IPS-NIHi11 (cell line): ENCODE results near the gene CCDC127.

Source experiments
- DNase-seq: peaks from one replicate; pipeline ENCODE4 v3.0.0; 2012; ENCODE audit warnings: mixed read lengths, low spot score

The CCDC127 gene

DNA sequence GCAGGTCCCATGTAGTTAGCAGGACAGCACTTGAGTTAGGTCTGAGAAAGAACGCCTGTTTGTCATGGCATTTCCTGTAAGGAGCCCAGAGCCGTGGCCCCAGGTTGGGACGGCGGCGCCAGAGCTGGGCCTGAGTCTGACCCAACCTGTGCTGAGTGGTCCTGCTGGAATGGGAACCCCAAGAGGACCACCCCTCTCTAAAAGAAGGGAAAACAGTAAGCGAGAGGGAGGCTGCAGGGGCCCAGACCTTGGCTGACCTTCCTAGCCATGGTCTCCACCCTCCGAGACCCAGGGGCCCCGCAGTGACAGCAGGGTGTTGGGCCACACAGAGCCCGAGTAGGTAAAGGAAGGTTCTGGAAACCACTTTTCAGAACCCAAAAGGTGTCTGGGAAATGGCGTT is 28.5 kb downstream of the CCDC127 start:
- no peak for DNase-seq

DNA sequence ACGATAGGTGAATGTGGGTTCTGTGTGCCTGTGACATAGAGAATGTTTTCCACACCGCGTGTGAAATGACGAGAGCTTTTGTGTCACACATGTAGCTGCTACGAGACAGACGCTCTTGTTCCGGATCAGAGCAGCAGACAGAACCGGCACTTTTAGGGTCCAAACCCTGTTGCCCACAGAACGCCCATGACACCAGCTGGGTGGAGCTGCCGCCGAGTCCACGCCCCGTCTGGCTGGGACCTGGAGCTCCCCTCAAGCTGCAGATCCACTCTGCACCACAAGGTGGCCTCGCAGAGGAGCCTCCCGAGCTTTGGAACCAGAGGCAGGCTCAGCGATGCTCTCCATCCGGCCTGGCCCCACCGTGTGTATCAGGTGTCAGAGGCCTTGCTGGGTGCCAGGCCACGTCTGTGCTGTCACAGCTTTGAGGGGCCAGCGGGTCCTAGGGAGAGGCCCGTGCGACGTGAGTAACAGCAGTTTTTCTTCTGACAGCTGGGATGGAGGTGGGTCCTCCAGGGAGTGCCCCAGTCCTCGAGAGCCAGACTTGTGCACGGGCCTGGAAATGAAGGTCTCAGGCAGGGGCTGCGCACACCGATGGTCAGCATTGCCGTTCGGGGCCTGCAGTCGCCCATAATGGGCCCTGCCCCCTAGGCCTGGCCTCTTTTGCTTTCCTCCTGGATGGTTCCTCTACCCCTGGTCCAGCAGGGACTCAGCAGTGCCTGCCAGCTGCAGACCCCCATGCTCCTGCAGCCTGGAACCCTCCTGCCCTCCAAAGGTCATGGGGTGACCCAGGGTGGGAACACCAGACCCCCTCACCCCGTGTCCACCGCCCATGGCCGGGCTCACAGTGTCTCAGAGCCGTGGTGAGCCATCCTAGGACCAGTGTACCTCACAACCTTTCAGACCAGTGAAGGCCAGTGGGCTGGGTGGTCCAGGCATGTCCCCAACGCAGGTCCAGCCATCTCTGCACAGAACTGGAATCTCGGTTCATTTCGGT is 29.2 kb downstream of the CCDC127 start:
- peak; percentile 97 for DNase-seq

DNA sequence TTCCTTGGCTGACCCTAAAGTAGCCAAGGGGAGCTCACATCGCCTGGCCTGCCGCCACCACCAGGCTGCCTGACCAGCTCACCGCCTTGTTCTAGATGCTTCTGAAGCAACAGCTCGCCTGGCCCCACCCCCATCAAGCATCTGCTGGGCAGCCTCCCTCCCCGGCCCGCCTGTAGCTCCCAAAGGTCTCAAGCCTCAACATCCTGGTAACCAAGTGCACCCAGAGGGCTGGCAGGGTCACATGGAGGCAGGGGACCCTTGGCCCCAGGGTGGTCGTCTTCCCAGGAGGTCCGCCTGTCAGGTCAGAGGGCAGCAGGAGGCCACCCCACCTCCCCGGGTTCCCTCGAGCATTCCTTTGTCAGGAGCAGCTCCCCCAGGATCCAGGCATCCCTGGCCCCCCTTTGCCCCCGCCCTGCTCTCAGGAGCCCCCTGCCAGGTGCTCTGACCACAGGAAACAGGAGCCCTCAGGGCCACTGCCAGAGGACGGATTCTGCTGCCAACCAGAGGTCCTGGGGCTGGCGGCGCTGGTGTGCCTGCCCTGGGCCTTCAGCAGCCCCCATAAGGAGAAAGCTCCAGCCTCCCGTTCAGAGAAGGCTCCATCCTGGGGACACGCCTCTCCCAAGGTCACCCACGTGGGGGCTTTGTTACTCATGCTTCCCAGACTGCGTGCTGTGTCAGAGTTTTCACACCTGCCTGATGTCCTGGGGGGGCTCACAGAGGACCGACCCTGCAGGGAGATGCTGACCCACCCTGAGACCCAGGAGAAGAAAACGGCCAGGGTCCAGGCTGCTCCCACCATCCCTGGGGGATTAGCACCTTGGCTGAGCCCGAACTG is 30.1 kb downstream of the CCDC127 start:
- no peak for DNase-seq

DNA sequence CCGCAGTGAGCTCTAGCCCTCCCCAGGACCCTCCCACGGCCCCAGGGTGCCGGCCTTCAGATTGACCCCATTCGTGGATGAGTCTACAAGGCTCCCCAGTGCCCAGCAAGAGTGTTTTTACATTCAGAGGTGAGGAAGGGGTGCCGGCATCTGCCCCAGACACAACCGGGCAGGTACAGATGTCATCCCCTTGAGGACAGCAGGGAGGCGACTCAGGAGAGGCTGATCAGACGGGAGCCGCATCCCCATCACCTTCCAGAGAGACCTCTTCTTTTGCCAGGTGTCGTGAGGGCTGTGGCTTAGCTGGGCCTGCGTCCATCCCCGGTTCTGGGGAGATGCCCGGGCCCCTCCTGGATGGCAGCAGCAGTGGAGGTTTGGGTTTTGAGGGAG is 30.9 kb downstream of the CCDC127 start:
- no peak for DNase-seq

DNA sequence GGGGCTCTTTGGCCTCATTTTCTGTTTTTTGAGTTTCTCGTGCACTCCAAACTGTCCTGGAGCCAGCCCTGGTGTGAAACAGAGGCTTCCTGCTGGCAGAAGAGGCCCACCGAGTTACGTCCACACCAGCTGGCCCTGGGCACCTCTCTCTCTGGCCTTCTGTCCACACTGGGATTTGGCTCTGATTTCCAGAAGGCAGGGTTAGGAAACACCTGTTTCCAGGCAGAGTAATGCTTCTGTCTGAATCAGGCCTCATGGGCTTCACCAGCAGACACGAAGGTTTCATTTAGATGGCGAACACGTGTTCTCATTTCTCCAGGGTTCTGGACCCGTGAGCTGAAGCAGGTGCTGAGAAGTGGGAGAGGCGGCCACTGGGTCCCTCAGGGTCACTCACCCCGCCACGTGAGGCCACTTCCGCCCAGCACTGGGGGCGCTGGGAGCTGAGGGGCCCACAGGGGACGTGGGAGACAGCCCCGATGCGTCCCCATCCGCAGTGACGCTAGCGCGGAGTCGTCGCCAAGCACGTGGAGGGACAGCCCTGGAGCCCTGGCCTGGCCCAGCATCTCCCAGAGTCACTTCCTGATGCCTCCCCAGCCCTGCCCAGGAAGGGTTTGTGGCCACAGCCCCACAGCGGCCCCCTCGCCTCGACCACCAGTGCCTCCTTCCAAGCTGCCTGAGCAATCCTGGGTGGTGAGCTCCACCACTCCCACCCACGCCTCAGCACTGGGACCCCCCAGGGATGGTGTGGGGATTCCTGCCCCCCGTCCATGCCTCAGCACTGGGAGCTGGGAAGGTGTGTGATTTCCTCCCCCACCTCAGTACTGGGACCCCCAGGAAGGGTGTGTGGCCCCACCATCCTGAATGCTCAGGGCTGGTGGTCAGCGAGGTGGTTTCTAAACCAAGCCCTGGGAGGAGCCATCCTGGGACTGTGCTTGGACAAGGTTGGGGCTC is 31.6 kb downstream of the CCDC127 start:
- no peak for DNase-seq

DNA sequence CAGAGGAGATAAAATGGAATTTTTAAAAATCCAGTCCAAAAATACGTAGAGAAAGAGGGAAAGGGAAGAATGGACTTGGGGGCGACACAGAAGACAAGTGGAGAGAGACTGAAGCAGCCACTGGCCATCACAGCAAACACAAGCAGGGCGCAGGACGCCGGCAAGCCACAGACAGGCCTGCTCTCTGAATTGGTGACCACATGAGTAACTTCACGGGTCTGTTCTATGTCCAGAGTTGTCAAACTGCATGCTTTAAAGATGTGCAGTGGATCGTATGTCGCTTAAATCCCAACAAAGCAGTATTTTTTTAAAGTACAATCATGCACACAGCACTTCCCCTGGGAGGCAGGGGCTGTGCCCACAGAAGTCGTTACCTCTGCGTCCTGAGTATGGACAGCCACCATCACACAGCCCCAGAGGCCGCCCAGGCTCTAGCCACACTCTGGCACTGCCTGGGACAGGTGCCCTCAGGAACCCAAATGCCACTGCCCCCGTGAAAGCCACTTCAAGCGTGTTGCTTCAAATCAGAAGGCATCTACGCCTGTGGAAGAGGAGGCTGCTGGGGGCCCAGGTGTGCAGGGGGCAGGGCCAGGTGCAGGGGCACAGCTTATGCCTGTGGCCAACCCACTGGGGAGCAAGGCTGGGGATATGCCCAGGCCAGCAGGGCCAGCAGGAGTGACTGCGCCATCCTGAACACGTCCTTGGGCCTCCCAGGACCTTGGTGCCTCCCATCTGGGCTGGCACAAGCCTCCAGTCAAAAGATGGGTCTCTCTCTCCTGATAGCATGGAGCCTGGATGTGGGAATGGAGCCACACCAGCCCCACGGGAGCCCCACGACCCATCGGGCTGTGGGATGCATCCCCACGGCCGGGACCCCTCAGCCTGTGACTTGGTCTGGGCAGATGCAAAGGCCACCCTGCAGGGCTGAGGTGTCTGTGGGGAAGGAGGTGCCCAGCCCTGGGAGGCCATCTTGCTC is 32.6 kb downstream of the CCDC127 start:
- DNase-seq: no peak

DNA sequence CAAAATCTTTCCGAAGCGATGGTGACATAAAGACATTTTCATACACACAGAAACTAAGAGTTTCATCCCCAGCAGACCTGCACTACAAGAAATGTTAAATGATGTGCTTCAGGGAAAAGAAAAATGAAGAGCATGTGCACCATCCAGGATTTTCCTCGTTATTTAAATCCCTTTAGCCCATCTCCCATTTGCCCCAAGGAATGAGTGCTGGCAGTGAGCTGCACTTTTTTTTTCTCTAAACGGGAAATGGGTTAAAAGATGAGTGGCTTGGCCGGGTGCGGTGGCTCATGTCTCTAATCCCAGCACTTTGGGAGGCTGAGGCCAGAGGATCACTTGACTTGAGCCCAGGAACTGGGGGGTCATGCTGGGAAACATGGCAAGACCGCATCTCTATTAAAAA is 33.5 kb downstream of the CCDC127 start:
- DNase-seq: no peak

DNA sequence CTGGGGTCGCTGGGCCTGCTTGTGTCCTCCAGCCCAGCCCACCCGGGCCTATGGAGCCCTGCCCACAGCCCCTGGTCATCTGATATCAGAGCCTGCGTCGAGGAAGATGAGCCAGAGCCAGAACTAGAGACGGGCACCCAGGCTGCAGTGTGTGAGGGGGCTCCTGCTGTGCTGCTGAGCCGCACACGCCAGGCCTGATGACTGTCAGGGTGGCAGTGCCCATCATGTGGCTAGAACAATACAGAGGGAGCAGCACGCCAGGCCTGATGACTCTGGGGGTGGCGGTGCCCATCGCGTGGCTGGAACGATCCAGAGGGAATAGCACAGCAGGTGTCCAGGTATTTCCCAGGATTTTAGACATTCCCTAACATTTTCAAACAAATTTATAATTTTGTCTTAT is 35.8 kb downstream of the CCDC127 start:
- DNase-seq: no peak

DNA sequence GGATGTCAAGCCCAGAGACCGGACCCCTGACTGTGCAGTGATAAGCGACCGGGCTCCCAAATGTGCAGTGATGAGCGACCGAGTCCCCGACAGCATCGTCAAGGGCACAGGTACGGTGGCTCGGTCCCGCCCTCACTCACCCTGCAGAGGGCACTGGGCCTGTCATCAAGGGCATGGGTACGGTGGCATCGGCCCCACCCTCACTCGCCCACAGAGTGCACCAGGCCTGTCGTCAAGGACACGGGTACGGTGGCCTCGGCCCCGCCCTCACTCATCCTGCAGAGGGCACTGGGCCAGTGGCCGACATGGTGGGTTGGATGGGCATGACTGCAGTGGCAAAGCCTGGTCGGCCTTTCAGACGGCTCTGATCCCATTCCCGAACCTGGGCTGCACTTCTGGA is 36.4 kb downstream of the CCDC127 start:
- no peak for DNase-seq

DNA sequence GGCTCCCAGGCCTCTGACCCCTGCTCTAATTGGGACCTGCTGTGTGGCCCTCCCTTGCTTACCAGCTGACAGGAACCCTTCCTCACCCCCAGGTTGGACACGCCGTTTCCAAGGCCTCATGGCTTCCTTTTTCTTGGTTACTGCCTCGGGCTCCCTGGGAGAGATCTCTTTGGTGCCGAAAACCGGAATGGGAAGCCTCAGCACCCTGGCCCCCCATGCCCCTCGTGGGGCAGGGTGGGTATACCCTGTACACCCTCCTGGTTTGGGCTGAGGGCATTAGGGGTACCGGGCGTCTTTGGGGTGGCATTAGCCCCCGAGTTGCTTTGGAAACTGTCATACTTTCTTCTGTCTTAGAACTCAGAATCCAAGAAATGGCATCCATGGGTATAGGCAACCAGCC is 36.8 kb downstream of the CCDC127 start:
- DNase-seq: no peak

DNA sequence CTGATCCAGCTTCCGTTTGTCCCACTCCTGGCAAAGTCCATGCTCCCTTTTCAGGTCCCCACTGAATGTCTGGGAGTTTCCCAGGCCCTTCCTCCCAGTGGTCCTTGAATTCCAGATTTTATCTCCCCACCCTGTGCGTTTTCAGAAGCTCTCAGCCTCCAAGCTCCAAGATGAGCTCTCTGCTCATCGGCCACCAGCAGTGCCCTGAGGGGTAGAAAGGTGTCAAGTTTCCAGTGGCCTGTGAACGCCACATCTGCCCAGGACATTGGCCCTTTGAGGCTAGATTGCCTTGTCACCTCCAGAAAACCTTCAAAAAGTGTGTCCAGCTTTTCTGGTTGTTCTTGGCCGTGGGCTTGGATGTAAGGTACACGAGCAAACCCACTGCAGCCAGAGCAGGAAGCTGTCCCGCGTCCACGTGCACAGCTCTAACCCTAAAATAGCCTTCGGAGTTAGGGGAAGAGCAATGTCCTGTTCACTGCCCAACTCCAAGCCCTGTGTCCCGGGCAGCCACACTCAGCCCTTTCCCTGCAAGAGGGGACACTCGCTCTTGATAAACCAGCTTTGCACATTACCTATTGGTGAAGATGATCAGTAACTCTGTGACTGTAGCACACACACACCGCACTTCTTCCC is 37.6 kb downstream of the CCDC127 start:
- DNase-seq: no peak

DNA sequence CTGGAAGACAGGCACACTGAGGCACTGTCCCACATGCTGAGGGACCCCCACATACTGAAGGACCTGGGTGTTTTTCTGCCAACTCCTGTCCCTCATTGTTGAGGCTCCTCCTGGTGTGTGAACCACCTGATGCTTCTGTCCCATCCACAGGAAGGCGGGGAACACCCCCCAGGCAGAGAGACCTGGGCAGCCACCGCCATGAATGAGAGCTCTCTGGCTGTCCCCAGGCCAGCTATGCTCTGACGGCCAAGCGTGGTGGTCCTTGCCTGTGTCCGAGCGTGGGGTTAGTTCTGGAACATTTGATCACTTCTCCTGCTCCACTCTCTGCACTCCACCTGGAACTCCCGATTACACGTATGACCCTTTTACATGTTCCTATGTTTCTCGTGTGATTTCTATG is 38.6 kb downstream of the CCDC127 start:
- DNase-seq: no peak

DNA sequence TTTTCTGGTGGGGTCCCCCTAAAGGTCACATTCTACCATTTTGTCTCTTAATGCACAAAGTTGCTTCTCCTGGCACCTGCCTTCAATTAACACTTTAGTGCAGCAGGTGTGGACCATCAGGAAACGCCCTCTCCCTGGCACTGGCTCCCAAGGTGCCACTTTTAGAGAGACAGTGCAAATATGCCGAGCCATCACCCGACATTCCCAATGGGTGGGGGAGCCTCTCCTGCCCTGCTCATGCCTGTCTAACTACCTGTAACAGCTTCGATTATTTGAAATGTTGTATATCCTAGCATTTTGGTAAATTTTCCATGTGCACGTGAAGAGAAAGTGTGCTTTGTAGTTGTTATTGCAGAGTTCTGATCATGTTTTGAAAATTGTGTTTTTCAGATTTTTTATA is 39.8 kb downstream of the CCDC127 start:
- no peak for DNase-seq

DNA sequence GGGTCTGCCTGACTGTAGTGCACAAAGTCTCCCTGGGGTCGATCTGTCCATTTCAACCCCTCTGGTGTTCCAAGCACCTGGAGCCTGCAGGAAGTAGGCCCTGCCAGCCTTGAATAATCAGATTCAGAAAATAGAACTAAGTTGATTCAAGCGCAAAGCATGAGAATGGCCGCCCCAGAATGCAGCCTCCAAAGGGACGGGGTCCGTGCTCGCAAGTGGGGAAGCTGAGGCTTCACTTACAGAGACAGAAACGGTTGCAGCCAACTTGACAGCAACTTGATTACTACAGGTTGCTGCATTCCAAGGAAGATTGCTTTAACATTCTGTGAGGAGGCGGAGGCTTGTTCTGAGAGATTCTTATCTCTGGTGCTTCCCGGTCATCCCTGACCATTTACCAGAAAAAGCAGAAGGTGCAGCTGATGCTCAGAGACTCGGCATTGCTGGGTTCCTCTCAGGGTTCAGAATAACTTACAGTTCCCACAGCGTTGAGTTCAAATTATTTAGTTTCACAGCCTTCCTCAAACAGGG is 41.6 kb downstream of the CCDC127 start:
- no peak for DNase-seq

DNA sequence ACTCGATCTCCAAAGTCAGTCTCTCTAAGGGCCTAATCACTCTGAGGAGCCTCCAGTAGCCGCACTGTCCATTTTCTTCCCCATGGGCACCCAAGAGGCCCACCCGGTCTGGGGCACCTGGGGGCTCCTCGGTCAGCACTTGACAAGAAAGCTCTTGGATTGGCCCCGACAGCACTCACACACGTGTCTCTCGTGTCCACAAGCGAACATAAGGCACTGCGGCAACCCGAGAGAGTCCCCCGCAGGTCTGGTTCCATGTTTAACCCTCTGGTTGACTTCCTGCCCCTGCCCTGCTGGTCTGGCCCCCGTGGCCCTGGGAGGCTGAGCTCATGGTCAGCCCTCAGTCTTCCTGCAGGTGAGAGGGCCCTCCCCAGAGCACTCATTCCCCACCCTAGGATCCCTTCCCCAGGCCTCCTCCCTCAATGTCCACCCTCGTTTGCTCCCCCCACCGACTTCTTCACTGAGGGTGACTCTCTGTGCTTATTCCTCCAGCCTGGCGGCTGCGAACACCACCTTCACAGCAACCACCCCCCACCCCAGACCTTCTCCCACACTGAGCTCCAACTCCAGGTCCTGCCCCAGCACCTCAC is 43.0 kb downstream of the CCDC127 start:
- no peak for DNase-seq

DNA sequence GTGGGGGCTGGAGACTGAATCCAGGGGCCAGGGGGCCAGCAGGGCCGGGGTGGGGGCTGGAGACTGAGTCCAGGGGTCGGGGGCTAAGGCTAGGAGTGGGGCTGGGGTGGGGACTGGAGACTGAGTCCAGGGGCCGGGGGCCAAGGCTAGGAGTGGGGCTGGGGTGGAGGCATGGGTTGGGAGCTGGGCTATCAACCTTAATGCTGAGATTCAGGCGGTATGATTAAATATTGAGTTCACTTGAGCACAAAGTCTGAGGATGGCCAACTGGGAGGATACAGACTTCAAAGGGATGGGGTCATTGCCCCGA is 43.7 kb downstream of the CCDC127 start:
- DNase-seq: no peak

DNA sequence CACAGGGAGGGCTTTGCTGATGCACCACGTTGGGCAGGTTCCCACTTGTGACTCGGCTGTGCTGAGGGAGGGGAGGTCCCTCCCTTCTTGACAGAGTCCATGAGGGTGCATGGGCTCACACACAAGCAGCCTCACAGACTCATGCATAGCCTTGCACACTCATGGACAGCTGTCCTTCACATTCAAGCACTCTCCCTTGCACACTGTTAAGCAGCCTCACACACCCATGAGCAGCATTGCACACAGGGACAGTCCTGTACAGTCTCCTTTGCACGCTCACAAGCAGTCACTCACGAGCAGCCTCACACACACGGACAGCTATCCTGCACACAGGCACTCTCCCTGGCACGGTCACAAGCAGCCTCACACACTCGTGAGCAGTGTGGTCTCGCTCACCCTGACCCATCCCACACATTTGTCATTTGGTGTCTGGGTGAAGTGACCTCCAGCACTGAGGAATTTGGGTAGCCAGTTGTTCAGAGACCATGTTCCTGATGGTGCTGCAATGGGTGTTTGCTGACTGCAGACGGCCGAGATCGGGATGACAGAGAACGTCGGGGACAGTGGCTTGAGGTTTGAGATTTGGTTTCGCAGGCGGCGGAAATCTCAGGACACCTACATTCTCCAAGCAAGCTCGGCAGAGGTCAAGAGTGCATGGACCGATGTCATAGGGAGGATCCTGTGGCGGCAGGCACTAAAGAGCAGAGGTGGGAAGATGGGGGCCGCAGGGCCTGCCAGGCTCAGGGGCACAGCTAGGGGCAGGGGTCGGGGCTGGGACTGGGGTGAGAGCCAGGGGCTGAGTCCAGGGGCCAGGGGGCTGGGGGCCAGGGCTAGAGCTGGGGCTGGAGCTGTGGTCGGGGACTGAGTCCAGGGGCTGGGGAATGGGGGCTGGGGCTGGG is 44.3 kb downstream of the CCDC127 start:
- no peak for DNase-seq

DNA sequence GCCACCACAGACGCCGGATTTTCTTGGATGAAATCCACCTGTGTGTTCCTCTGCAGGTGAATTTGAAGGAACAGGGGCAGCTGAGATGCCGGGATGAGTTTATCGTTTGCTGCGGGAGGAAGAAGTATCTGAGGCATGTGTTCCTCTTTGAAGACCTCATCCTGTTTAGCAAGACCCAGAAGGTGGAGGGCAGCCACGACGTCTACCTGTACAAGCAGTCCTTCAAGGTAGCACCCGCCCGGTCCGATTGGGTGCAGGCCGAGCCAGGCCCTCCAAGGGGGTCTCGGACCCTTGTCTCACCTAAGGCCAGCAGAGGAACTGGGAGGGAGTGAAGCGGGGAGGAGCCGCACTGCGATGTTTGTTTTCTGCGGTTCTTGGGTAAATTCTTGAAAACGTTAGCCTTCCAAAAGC is 45.1 kb downstream of the CCDC127 start:
- no peak for DNase-seq

DNA sequence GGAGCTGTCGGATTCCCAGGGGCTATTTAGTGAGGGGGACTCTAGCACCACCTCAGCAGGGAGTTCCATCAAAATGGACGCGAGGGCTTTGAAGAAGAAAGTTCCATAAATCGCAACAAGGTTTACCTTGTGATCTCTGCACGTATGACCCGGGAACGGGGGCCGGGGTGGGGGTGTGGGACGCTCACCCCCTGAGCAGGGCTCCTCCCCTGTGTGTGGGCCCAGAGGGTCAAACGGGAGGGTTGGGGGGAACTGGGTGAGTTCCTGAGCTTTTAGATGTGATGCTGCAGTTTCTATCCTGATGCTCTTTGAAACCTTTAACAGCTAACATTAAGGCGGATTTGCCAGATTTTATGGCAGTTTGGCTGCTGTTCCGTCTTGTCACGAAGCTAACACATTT is 45.5 kb downstream of the CCDC127 start:
- DNase-seq: no peak
